Measurements from ENCODE around the gene ZNF385B.

The ZNF385B gene

GRCh38 chr2:179692043-179692442, 169.4 kb downstream of the ZNF385B start:
- H3K4me3 ChIP-seq (ENCODE audit: insufficient read depth, low read length, poor library complexity, severe bottlenecking), result no peak overlapping the region
- no peaks in the 10 kb centered on the region for H3K9me2 ChIP-seq (replicated peaks; ENCODE audit: insufficient read depth, low read length)
- H3K36me3 ChIP-seq (ENCODE audit: low read length), result no peaks in the 10 kb centered on the region; the same call in 1 of the 2 replicates
- H3K9ac ChIP-seq (ENCODE audit: low read length), result no peak overlapping the region
- no peaks in the 10 kb centered on the region for H3K79me2 ChIP-seq (ENCODE audit: insufficient read depth, low read length)
- H3F3A ChIP-seq (ENCODE audit: insufficient read depth), result no peaks in the 10 kb centered on the region
- no peak overlapping the region for H3K4me2 ChIP-seq (ENCODE audit: low read depth, low read length, poor library complexity, severe bottlenecking)
- no peak overlapping the region for H3K27ac ChIP-seq (ENCODE audit: low read depth, low read length)
- no peaks in the 10 kb centered on the region for H4K20me1 ChIP-seq (ENCODE audit: low read depth, low read length)
- no peaks in the 10 kb centered on the region for H3K27me3 ChIP-seq (ENCODE audit: low read length)
- no peak overlapping the region for H2AFZ ChIP-seq (ENCODE audit: low read depth, low read length, severe bottlenecking)
- TF ChIP-seq EZH2phosphoT487 (conservative IDR thresholded peaks at IDR 0.05; ENCODE audit: low read length), result no peak
- TF ChIP-seq, protein P1, sequence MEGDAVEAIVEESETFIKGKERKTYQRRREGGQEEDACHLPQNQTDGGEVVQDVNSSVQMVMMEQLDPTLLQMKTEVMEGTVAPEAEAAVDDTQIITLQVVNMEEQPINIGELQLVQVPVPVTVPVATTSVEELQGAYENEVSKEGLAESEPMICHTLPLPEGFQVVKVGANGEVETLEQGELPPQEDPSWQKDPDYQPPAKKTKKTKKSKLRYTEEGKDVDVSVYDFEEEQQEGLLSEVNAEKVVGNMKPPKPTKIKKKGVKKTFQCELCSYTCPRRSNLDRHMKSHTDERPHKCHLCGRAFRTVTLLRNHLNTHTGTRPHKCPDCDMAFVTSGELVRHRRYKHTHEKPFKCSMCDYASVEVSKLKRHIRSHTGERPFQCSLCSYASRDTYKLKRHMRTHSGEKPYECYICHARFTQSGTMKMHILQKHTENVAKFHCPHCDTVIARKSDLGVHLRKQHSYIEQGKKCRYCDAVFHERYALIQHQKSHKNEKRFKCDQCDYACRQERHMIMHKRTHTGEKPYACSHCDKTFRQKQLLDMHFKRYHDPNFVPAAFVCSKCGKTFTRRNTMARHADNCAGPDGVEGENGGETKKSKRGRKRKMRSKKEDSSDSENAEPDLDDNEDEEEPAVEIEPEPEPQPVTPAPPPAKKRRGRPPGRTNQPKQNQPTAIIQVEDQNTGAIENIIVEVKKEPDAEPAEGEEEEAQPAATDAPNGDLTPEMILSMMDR (IDR thresholded peaks at IDR 0.05; ENCODE audit: insufficient read depth, low read length, poor library complexity, severe bottlenecking), result no peak
- no peaks in the 10 kb centered on the region for H3K9me3 ChIP-seq (ENCODE audit: insufficient read depth, low read length)

- H3K36me3 ChIP-seq (ENCODE audit: low read length), result no peaks in the 10 kb centered on the region
- no peak overlapping the region for H3K9ac ChIP-seq (ENCODE audit: low read length)
- H3K9me2 ChIP-seq (replicated peaks; ENCODE audit: insufficient read depth, low read length), result no peaks in the 10 kb centered on the region
- H4K20me1 ChIP-seq (ENCODE audit: low read depth, low read length), result no peaks in the 10 kb centered on the region
- H3K79me2 ChIP-seq (ENCODE audit: insufficient read depth, low read length), result no peaks in the 10 kb centered on the region
- no peaks in the 10 kb centered on the region for H3F3A ChIP-seq (ENCODE audit: insufficient read depth)
- no peaks in the 10 kb centered on the region for H3K27me3 ChIP-seq (ENCODE audit: low read length)
- TF ChIP-seq, protein P1 (IDR thresholded peaks at IDR 0.05; ENCODE audit: insufficient read depth, low read length, poor library complexity, severe bottlenecking), result no peak
- no peak for TF ChIP-seq EZH2phosphoT487 (conservative IDR thresholded peaks at IDR 0.05; ENCODE audit: low read length)
- no peak overlapping the region for H3K4me2 ChIP-seq (ENCODE audit: low read depth, low read length, poor library complexity, severe bottlenecking)
- no peak overlapping the region for H3K4me3 ChIP-seq (ENCODE audit: insufficient read depth, low read length, poor library complexity, severe bottlenecking)
- H3K27ac ChIP-seq (ENCODE audit: low read depth, low read length), result no peak overlapping the region
- no peaks in the 10 kb centered on the region for H3K9me3 ChIP-seq (ENCODE audit: insufficient read depth, low read length)
- H2AFZ ChIP-seq (ENCODE audit: low read depth, low read length, severe bottlenecking), result no peak overlapping the region
These were observed 170.2 kb downstream of the ZNF385B start for GRCh38 chr2:179691235-179691634.

DNA sequence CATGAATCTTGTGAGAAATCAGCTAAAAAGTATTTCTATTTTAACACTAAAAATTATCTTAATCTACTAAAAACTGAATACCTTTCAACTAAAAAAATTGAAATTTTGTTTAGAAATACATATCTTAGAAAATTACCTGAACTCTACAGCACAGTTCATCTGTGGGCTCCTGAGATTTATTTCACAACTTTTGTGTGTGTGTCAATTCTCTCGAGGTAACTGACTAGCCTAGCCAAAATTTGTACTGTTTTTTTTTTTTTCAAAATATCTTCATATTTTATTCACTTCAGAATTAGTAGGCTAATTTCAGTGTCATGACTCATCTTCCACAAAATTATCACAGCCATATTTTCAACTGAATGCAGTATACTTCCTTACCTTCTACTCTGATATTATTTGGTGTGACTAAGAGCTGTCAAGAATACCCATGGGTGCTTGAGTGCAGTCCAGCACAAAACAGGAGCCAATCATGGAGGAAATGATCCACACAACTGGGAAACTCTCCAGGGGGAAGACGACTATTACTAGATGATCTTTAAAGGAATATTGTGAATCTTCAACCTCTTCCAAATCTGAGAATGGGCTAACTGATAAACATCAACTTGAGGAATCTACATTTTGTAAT, 174.6 kb downstream of the ZNF385B start:
- Histone ChIP-seq H3K36me3 (ENCODE audit: low read length) (no peaks in the 10 kb centered on the region), H3F3A (ENCODE audit: insufficient read depth) (no peaks in the 10 kb centered on the region), H3K27me3 (ENCODE audit: low read length) (no peaks in the 10 kb centered on the region), H3K9ac (ENCODE audit: low read length) (no peak overlapping the region), H3K4me2 (ENCODE audit: low read depth, low read length, poor library complexity, severe bottlenecking) (no peak overlapping the region), H3K4me3 (ENCODE audit: insufficient read depth, low read length, poor library complexity, severe bottlenecking) (no peak overlapping the region), H3K27ac (ENCODE audit: low read depth, low read length) (no peak overlapping the region), H3K9me2 (replicated peaks; ENCODE audit: insufficient read depth, low read length) (no peaks in the 10 kb centered on the region), H3K9me3 (ENCODE audit: insufficient read depth, low read length) (no peaks in the 10 kb centered on the region), H4K20me1 (ENCODE audit: low read depth, low read length) (no peaks in the 10 kb centered on the region), H3K79me2 (ENCODE audit: insufficient read depth, low read length) (no peaks in the 10 kb centered on the region), H2AFZ (ENCODE audit: low read depth, low read length, severe bottlenecking) (no peak overlapping the region)
- TF ChIP-seq EZH2phosphoT487 (conservative IDR thresholded peaks at IDR 0.05; ENCODE audit: low read length), result no peak
- TF ChIP-seq, protein P1 (IDR thresholded peaks at IDR 0.05; ENCODE audit: insufficient read depth, low read length, poor library complexity, severe bottlenecking), result no peak
